ENCODE data around the gene DDIT3.
A peak's percentile ranks its signal among the peaks of the same experiment; 100 is the strongest.
"Not testable (repeated sequence)": the region's sequence is repeated elsewhere in the genome, so short reads cannot be mapped to it uniquely, and the experiment has no call there.

The DDIT3 gene, protein sequence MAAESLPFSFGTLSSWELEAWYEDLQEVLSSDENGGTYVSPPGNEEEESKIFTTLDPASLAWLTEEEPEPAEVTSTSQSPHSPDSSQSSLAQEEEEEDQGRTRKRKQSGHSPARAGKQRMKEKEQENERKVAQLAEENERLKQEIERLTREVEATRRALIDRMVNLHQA

DNA sequence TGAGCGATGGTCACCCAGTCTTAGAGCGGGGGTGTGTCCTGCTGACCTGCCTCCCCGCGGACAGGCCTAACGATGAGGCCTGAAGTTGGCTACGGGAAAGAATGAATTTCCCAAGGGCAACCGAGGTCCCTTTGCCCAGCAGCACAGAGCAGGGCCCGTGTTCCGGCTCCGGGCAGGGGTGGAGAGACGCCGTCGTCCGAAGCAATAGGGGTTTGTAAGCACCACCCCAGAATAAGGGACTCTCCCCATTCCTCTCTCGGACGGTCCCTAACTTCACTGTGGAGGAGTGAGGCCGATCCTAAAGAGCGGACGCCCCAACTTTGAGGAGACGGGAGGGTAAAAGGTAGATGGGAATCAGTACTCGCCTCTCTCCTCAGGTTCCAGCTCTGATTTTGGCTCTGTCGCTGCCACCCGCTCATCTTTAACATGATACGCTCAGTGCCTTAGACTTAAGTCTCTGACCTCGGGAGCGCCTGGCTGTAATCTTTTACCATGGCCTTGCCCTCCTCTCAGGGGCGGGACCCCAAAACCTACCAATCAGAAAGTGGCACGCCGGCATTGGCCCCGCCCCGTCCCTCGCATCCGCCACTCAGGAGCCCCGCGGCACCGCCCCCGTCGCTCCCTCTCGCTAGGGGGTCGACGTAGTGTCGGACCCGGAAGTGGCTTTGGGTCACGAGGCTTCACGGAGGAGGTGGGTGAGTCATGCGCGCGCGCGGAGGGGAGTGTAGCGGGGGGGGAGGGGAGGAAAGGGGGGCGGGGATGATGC lies at the start of gene DDIT3:
TSS of gene DDIT3 (minus strand) at position 462 of the 766 bp plus-strand sequence. CDS start 3,108 bp downstream, outside the sequence.
- DNase-seq: peak; percentile 98

DNA sequence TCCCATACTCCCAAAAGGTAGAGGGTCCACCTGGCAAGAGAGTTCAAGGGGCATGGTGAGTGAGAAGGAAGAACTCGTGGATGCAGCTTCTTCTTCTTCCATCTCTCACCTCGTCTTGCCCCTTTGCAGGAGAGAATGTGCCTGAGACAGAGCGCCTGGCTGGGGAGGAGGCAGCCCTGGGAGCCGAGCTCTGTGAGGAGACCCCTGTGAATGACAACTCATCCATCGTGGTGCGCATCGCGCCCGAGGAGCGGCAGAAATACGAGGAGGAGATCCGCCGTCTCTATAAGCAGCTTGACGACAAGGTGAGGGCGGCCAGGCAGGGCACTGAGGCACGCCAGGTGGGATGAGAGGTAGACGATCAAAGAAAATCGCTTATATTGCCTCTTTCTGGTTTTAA lies 49.5 kb upstream of the DDIT3 start:
- no peak for DNase-seq

DNA sequence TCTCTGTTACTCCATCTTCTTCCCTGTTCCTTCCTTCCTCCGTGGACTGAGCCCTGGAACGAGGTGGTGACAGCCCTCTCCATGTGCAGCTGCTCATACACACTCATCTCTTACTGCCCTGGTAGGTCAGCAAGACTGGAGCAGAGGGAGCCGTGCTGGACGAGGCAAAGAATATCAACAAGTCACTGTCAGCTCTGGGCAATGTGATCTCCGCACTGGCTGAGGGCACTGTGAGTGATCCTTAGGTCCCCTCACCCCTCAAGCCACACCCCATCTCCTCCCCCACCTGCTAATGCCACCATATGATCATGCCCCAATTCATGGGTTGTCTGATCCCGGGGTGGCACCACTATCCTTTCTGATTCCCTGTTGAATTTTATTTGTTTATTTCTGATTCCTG lies 48.5 kb upstream of the DDIT3 start:
- no peak for DNase-seq

DNA sequence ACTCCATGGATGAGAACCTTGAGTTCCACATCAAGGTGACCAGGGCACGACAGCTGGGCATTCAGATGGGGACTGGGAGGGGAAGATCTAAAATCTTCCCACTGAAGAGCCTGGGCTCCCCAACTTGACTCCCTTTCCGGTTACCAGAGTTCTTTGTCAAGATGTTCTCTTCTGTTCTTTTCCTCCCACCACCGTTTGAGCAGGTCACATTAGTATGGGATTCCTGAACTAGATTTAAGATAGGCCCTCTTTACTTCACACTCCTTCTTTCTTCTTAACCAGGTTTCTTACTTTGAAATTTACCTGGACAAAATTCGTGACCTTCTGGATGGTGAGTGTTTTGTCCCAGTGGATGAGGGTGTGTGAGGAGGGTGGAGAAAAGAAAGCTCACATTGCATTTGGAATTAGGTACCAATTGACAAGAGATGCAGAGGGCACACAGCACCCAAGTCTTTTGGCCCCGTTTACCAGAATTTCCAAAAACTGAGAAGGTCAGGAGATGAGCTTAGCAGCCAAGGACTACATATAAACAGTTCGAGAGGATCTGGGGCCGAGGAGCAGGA lies 43.9 kb upstream of the DDIT3 start:
- no peak for DNase-seq

DNA sequence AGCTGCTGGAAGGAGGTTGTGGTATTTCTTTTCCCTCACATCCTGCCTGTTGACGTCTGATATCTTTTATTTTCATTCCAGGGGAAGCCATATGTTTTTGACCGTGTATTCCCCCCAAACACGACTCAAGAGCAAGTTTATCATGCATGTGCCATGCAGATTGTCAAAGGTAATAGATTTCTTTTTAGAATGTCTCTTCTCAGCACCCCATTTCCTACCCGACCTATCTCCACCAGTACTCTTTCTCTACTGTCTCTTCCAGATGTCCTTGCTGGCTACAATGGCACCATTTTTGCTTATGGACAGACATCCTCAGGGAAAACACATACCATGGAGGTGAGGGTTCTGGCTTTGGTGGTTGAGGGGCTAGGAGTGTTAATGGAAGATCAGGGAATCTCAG lies 43.0 kb upstream of the DDIT3 start:
- no peak for DNase-seq

DNA sequence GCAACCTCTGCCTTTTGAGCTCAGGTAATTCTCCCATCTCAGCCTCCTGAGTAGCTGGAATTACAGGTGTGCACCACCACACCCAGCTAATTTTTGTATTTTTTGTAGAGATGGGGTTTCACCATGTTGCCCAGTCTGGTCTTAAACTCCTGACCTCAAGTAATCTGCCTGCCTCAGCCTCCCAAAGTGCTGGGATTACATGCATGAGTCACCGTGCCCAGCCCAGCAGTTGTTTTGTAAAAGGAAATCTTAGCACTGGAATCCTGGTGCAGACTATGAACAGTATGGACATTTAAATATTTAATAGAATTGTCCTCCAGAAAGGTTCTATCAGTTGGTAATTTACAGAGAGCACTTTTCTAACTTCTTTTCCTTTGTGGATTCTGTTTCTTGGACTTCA lies 40.8 kb upstream of the DDIT3 start:
- DNase-seq: not testable (repeated sequence)

DNA sequence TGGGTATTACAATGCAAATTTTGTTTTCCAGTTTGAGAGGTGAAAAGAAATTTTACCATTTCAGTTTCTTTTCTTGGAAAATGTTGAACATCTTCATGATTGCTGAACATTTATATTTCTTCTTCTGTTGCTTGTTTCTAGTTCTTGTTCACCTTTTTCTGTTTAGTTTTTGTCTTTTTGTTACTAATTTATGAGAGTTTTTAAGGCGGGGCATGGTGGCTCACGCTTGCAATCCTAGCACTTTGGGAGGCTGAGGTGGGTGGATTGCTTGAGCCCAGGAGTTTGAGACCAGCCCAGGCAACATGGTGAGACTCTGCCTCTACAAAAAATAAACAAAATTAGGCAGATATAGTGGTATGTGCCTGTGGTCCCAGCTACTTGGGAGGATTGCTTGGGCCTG lies 40.2 kb upstream of the DDIT3 start:
- DNase-seq: no peak

DNA sequence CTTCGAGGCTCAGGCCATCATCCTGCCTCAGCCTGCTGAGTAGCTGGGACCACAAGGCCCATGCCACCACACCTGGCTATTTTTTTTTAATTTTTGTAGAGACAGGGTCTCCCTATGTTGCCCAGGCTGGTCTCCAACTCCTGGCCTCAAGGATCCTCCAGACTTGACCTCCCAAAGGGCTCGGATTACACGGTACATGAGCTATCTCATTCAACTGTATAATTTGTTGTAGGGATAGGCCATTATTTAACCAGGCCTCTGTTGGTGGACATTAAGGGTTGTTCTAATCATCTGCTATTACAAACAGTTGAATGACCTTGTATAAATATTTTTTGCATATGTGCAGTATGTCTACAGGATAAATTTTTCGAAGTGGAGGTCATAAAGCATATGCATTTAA lies 38.5 kb upstream of the DDIT3 start:
- DNase-seq: no peak

DNA sequence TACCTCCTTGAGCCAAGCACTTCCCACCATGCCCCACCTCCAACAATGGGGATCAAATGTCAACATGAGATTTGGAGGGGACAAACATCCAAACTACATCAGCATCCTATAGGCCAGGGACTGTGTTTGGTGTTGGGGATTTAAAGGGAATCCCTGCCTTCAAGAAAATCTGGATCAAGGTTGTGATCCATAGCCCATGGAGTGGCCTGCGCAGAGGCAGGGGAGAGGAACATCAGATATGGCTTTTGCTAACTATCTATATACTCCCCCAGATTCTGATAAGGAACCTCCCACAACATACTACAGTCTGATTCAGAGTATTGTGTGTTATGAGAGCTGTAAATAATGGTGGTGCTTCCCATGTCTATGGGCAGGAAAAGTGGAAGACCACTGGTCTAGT lies 34.6 kb upstream of the DDIT3 start:
- DNase-seq: no peak

DNA sequence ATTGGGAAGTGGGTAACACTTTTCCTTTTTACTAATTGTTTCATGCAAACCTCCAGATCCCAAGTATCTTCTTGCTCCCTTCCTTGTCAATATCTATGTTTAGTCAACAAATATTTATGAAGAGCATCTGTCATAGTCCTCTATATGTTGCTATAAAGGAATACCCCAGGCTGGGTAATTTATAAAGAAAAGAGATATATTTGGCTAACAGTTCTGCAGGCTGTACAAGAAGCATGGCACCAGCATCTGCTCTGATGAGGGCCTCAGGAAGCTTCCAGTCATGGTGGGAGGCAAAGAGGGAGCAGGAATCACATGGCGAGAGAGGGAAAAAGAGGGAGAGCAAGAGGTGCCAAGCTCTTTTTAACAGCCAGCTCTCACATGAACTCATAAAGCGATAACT lies 34.1 kb upstream of the DDIT3 start:
- DNase-seq: no peak

DNA sequence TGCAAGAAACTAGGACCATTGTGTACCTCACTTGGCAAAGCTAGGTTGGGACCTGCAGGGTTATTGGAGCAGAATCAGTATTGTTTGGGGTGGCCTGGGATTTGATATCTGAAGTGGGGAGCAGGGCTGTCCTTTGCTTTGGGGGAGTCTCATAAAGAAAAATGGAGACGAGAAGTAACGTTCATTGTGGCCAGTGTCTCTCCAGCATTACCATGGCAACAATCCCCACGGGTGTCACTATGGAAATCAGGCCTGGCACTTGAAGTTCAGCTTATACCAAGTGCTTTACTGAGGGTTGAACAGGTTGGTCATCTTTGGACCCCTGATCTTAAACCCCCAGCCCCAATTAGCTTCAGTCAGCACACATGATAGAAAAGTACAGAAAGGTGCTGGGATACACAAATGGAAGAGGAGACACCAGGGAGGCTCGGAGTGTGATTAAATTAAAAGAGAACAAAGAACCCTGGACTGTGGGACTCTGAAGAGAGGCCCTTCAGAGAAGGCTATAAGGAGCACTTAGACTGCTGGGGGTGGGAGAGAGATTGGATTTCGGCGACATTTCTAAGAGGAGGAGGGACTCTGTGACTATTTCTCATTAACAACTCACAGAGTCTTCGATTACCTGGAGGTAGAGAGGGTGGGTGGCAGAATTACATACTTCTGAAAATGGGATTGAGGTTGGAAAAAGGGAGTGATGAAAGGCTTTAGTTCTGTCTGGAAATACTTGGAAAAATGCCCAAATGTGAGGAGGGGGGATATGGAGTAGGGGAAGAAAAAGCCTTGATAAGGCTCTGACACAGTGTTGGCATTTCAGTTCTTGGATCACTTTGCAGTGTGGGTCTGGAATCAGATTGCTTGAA lies 33.3 kb upstream of the DDIT3 start:
- no peak for DNase-seq

DNA sequence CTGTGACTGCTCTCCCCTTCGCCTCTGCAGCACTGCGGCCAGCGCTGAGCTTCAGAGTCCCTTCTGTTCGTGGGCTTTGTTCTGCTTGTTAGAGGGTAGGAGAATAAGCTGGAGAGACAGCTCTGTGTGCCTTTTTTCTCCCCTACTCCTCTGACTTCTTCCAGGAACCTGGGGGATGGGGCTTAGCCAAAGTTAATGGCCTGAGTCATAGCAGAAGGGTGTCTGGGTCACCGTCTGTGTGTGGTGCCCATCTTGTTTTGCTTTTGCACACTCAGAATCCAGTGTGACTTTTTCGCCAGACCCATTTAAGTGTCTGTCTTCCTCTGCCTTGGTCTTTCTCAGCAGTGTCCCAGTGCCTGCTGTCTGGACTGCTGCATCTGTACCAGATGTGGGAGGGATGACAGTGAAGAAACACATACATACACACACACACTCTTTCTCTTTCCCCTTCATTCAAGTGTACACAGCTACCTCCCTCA lies 32.6 kb upstream of the DDIT3 start:
- DNase-seq: no peak

DNA sequence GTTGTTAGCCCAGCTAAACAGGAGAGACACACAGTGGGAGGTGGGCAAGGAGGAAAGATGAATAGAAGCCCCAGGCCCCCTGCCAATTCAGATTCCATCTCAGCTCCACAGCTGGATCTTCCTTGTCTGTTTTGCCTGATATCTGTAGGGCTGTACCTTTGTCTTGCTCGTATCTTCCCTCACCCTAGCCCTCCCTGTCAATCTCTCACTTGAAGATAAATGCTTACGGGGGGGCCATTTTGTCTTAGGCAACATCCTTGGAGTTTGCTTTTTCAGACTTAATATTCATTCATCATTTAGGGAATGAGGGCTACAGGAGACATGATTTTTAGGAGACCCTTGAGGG lies 32.0 kb upstream of the DDIT3 start:
- DNase-seq: no peak

DNA sequence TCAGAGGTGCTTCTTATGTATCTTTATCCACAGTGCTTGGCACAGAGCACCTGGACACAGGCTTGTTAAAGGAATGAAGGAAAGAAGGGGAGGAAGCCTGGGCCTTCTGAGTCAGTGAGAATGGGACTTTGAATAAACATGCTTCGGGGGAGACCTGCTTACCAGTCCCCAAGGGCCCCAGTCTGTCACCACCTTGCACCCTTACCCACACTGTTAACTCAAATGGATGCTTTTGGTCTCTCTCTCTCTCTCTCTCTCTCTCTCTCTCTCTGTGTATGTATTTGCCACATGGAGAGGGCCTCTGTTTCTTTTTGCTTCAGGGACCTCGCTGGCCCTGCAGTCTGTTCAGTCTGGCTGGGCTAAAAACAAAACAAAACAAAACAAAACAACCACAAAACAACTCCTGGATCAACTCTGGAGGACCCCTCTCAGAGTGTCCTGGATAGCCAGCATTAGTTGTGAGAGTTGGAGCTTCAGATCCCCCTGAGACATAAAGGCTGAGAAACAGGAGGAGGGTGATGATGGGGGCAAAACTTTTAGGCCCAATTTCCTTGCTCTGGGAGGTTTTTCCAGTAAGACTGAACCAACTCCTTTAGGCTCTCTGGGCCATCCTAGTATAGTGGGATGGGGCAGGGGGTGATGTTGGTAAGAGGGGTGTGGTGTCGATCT lies 31.5 kb upstream of the DDIT3 start:
- DNase-seq: no peak

DNA sequence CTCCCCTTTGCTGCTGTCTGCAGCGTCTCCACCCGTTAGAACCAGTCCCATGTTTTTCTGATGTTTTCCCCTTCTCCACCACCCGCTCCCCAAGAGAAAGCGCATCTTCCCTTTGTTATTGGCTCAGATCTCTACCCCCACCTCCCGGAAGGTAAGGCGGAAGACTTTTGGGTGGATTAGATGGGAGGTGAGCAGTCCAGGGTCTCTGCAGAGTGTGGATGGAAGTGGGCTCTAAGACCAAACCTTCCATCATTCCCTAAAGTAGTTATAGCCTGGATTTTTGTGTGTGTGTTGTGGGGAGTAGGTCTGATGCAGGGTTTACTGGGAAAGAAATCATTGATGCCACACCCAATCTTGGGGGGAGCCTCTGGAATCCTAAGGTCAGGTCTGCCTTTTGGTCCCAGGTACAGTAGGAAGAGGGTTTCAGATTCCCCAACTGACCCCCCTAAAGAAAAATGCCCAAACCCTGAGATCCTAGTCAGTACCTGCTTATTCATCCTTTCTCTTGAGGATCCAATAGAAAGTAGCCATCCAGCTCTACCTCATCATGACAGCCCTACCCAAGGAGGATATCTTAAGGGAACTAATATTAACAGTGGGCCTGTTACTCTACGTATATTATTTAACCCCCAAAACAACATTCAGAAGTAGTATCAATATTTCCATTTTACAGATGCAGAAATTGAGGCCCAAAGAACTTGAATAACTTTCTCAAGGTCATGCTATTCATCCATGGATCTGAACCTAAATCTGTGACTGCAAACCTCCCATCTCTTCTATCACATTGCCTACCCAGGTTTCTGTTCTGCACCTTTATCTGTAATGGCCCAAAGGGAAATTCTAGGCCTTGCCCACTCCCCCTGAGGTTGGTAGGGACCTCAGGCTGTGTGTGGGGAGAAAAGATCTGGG lies 30.6 kb upstream of the DDIT3 start:
- no peak for DNase-seq

DNA sequence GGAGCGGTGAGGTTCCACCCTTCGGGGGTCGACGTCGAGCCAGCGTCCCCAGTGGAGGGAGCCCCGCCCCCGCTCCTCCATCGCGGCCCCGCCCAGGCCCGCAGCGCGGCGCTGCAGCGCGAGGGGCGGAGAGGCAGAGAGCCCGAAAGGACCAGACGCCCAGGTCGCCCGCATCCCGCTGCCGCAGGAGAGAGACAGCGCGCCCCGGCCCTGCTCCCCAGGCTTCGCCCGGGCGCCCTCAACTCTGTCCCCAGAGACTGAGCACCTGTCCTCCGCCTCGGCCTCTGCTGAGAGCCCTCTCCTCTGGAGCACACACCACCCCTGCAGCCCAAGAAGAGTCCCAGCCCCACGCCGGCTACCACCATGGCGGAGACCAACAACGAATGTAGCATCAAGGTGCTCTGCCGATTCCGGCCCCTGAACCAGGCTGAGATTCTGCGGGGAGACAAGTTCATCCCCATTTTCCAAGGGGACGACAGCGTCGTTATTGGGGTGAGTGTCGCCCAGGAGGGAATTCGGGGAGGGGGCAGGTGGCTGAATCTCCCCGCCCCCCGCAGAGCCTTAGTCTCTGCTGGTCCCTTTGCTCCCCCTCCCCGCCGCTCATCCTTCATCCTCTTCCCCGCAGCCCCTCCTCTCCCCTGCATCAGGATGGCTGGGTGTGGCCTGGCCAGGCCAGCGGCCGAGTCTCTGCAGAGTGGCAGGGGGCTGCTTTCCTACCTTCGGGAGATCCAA lies 29.8 kb upstream of the DDIT3 start, which contains the start of gene KIF5A:
TSS of gene KIF5A (plus strand) at position 136 of the 732 bp plus-strand sequence. CDS start at position 364, 228 bp downstream.
- DNase-seq: no peak

DNA sequence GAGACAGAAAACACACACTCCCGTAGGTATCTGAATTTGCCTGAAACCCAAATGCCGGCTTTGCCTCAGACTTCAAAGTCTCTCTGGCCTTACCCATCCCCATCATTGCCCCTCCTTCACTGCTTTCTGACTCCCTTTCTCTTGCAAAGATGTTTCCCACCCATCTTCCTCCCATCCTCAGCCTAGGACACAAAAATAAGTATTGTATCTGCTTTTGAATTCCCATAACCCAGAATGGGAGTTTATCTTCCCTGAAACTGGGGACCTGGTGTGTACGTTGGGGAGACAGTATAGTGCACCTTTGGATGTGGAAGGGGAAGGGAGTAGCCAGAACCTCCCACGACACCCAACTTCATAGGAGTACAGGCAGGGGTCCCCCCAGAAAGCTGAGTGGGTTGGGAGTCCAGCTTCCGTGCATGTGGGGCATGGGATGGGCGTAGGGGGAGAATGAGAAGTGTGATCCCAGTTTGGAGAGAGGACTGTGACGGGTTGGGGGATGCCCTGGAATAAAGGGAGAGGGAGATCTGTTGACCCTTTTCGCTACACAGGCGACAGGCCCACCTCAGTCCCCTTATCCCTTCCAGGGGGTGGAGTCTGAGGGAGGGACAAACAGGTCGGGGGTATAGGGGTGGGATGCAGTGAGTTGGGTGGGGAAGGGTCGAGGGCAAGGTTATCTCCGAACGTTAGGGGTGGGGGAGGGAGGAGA lies 29.0 kb upstream of the DDIT3 start:
- no peak for DNase-seq

DNA sequence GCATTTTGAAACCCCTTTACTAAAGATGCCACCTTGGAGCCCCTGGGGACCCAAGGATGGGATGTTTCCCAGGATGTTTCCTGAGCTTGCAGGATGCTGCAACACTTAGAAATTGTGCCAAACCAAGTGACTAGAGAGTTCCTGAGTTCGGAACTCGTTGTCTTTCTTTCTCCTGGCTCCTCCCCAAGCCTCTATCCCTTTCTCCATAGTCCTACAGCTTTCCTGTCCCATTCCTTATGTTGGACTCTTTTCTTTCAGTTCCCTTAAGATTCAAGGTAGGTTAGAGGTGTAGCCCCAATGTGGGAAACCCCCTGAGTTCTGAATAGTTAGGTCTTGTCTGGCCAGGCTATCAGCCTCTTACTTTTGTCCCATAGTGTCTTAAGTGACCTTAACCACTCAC lies 28.2 kb upstream of the DDIT3 start:
- DNase-seq: no peak

DNA sequence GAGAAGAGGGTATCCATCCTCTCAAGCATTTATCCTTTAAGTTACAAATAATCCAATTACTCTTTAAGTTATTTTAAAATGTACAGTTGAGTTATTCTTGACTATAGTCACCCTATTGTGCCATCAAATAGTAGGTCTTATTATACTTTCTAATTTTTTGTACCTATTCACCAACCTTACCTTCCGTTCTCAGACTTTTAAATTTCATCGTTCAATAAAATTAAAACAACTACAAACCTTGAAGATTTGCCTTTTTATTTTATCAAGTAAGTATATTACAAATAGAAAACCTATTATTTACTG lies 27.6 kb upstream of the DDIT3 start:
- DNase-seq: no peak

DNA sequence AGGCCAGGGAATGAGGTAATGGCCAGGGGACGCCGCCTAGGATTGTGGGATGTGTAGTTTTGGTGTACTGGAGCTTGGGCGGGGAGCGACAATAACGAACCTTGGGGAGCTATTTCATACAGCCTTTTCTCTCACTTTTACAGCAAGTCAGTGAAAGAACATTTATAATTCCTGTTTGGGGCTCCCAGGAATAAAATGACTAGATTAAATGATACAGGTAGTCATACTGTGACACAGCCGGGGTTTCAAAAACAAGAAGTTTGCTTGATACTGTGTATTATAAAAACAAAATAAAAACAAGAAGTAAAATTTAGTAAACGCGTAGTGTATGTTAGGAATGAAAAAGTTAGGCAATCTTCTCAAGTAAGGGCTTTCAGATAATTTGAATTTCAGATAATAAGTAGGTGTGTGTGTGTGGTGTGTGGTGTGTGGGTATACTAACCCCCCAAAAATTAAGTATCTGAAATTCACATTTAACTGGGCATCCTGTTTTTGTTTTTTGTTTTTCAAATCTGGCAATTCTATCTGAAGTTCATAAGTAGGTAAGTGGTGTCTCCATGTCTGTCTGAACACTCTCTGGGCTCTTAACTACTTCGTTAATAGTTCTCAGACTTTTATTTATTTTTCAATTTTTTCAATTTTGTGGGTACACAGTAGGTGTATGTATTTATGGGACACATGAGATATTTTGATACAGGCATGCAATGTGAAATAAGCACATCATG lies 27.1 kb upstream of the DDIT3 start:
- no peak for DNase-seq

Measured in MV-4-11 (cell line).